HG02885 (cell line): Measurements from ENCODE around the gene OR9Q1.
"Not testable (repeated sequence)": the region's sequence is repeated elsewhere in the genome, so short reads cannot be mapped to it uniquely, and the experiment has no call there.

ENCODE experiments used
- ATAC-seq: cut with Tn5 transposase; IDR thresholded peaks from one replicate; pipeline ENCODE4 v1.9.1; 2021; ENCODE audit warnings: mild to moderate bottlenecking; ENCODE audit not compliant: unreplicated experiment, poor library complexity

Gene OR9Q1, protein sequence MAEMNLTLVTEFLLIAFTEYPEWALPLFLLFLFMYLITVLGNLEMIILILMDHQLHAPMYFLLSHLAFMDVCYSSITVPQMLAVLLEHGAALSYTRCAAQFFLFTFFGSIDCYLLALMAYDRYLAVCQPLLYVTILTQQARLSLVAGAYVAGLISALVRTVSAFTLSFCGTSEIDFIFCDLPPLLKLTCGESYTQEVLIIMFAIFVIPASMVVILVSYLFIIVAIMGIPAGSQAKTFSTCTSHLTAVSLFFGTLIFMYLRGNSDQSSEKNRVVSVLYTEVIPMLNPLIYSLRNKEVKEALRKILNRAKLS

GRCh38 chr11:58023435-58023931 is at the start of gene OR9Q1:
Gene OR9Q1, plus strand, starts transcription at chr11:58023881. Its CDS starts 155,564 bp downstream, at chr11:58179445.
- no peak for ATAC-seq

GRCh38 chr11:57974132-57974531 is 49.5 kb upstream of the OR9Q1 start:
- no peak for ATAC-seq

- no peak for ATAC-seq
Observed at GRCh38 chr11:57974848-57975601, 48.7 kb upstream of the OR9Q1 start.

GRCh38 chr11:57977709-57978108 is 46.0 kb upstream of the OR9Q1 start:
- no peak for ATAC-seq

- no peak for ATAC-seq
Observed at GRCh38 chr11:57978686-57979531, 44.8 kb upstream of the OR9Q1 start.

GRCh38 chr11:57979532-57980079 is 44.1 kb upstream of the OR9Q1 start:
- ATAC-seq = no peak

DNA sequence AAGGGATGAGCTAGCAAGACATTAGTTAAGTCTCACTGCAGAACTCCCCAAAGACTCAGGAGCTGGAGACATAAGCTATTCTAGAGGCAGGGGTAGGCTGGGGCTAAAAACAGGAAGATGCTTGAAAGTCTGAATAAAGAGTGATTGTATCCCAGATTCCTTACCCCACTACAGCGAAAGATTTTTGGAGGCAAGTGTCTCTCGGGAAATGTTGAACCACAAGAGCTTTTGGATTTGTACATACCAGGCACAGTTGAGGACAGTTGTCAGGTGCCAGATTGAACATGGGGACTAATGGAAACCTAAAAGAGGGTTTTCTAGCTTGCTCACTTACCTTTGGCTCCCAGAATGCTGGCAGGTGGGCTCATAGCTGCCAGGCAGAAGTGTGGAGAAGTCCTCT is 43.5 kb upstream of the OR9Q1 start:
- no peak for ATAC-seq

- ATAC-seq = no peak
Observed at GRCh38 chr11:57981536-57981935, 42.1 kb upstream of the OR9Q1 start.

DNA sequence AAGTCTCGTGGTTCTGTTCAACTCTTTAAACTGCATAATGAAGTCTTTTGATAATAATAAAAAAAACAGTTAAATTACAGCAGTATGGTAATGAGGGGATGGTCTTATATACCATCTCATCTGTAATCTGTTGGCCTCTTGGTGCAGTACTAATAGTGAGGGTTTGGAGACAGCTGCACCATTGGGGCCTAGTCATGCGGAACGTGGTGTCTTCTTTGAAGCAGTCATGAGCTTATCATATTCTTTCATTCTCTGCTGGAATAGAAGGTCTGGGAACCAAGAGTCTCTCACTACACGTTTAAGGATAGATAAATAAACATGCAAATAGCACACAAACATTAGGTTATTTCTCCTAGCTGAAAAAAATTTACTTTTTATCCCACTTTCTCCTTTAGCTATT is 40.9 kb upstream of the OR9Q1 start:
- no peak for ATAC-seq

DNA sequence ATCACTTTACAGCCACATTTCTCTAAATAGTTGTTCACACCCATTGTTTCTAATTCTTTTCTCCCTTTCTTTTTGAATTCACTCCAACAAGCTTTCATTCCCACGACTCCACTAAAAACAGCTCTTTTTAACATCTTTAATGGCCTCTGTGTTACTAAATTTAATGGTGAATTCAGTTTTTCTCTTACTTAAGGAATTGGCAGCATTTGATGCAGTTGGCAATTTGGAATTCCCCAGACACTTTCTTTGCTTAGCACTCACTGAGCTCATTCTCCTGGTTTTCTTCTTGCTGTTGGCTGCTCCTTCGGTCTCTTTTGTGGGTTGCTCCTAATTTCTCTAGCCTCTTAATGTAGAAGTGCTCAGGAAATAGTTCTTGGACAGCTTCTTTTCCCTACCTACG is 40.5 kb upstream of the OR9Q1 start:
- ATAC-seq = no peak

DNA sequence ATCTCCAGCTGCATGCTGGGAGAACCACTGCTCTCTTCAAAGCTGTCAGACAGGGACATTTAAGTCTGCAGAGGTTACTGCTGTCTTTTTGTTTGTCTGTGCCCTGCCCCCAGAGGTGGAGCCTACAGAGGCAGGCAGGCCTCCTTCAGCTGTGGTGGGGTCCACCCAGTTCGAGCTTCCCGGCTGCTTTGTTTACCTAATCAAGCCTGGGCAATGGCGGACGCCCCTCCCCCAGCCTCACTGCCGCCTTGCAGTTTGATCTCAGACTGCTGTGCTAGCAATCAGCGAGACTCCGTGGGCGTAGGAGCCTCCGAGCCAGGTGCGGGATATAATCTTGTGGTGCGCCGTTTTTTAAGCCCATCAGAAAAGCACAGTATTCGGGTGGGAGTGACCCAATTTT is 24.2 kb upstream of the OR9Q1 start:
- not testable (repeated sequence) for ATAC-seq

DNA sequence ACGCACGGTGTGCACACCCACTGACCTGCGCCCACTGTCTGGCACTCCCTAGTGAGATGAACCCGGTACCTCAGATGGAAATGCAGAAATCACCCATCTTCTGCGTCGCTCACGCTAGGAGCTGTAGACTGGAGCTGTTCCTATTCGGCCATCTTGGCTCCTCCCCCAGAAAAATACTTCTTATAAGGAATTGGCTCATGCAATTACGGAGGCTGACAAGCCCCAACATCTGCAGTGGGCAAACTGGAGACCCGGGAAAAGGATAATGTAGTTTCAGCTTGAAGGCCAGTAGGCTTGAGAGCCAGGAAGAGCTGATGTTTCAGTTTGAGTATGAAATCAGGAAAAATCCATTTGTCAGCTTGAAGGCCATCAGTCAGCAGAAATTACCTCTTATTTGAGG is 23.7 kb upstream of the OR9Q1 start:
- ATAC-seq = not testable (repeated sequence)

DNA sequence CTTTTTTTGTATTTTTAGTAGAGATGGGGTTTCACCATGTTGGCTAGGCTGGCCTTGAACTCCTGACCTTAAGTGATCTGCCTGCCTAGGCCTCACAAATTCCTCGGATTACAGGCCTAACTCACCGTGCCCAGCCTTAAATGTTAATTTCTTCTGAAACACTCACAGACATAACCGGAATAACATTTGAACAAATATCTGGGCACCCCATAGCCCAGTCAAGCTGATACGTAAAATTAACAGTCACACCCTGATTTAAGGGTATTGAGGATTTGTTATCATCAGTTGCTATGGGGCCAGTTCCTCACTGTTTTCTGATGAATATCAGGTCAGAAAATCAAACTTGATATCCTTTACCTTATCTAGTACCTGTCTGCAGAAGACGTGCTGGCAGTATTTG is 23.0 kb upstream of the OR9Q1 start:
- ATAC-seq = no peak

GRCh38 chr11:58003036-58003435 is 20.6 kb upstream of the OR9Q1 start:
- no peak for ATAC-seq

GRCh38 chr11:58003591-58003990 is 20.1 kb upstream of the OR9Q1 start:
- ATAC-seq = no peak

- ATAC-seq = no peak
Observed at GRCh38 chr11:58004664-58005063, 19.0 kb upstream of the OR9Q1 start.

GRCh38 chr11:58006940-58007339 is 16.7 kb upstream of the OR9Q1 start:
- no peak for ATAC-seq

GRCh38 chr11:58011771-58012170 is 11.9 kb upstream of the OR9Q1 start:
- no peak for ATAC-seq

DNA sequence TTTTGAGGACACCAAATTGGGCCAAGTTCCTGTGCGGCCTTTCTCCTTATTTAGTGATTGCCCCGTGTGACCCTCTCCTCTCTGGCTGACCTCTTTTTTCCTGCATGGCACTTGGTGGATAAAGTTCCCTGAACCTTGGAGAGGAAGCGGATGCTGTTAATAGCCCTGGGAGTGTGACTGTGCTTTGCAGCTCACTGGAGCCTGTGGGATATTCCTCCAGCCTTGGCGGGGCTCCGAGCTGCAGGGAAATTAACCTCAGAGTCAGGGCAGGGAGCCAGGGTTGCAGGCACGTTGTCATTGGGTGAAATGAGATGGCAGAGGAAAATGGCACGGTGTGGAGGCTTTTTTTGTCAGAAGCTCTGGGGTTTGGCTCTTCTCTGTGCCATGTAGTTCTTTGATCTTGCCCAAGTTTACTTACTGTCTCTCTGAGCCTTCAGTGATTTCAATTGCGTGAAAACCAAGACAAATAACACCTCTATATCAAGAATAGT is 965 bp downstream of the OR9Q1 start:
- ATAC-seq = no peak

GRCh38 chr11:58027341-58027740 is 3.7 kb downstream of the OR9Q1 start:
- no peak for ATAC-seq
